IPS-18a (cell line): ENCODE results near the gene SPATS2.
A peak's percentile ranks its signal among the peaks of the same experiment; 100 is the strongest.

Experiments
- H3K27ac ChIP-seq: one replicate; pipeline ENCODE4 v1.5.1; 2013; ENCODE audit warnings: low read length
- H3K27me3 ChIP-seq: one replicate; pipeline ENCODE4 v1.6.1; 2013; ENCODE audit warnings: mild to moderate bottlenecking, low read length; ENCODE audit not compliant: control insufficient read depth, insufficient read depth
- H3K36me3 ChIP-seq: one replicate; pipeline ENCODE4 v1.6.1; 2013; ENCODE audit warnings: low read depth, low read length; ENCODE audit not compliant: control insufficient read depth
- H3K4me1 ChIP-seq: one replicate; pipeline ENCODE4 v1.6.1; 2013; ENCODE audit warnings: low read depth, low read length; ENCODE audit not compliant: control insufficient read depth
- H3K4me3 ChIP-seq: one replicate; pipeline ENCODE4 v1.5.1; 2013; ENCODE audit warnings: low read length
- H3K9ac ChIP-seq: one replicate; pipeline ENCODE4 v1.6.1; 2013; ENCODE audit warnings: mild to moderate bottlenecking, low read length, moderate library complexity
- H3K9me3 ChIP-seq: one replicate; pipeline ENCODE4 v1.6.1; 2013; ENCODE audit warnings: low read depth, low read length; ENCODE audit not compliant: control insufficient read depth

The SPATS2 gene

DNA sequence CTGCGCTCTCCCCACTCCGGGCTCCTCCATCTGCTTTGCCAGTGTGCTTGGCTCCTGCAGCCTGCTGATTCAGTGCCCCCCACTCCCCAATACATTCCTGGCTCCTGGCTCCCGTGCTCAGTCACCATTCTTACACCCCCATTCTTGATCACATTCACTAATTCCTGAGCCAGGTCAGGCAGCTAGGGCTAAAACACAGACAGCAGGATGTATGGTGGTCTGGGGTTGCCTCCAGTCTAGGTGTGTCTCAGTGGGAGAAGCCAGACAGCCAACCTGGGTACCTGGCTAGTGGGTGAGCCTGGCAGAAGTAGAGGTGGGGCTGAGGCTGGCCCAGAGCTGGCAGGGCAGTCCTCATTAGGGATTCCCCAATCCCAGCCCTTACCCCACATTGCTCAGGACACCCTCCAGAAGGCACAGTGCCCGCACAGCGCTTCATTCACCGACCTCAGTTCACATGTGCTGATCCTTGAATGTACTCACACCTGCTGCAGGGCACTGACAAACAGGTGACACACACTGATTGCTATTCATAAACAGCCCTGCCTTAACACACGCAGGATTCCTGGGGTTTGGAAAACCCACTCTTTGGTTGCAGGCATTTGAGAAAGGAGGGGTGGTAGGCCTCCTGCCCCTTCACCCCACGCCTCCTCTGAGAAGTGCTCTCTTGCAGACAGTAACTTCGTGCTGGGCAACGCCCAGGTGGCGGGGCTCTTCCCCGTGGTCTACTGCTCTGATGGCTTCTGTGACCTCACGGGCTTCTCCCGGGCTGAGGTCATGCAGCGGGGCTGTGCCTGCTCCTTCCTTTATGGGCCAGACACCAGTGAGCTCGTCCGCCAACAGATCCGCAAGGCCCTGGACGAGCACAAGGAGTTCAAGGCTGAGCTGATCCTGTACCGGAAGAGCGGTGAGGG lies 173.2 kb downstream of the SPATS2 start:
- peaks cover 99% of the 10 kb centered on the region for H3K27me3 ChIP-seq
- peaks cover 4% of the 10 kb centered on the region for H3K4me1 ChIP-seq
- H3K4me3 ChIP-seq, result no peak overlapping the region
- no peak overlapping the region for H3K9ac ChIP-seq
- no peak overlapping the region for H3K27ac ChIP-seq
- H3K9me3 ChIP-seq, result no peaks in the 10 kb centered on the region
- H3K36me3 ChIP-seq, result no peaks in the 10 kb centered on the region

DNA sequence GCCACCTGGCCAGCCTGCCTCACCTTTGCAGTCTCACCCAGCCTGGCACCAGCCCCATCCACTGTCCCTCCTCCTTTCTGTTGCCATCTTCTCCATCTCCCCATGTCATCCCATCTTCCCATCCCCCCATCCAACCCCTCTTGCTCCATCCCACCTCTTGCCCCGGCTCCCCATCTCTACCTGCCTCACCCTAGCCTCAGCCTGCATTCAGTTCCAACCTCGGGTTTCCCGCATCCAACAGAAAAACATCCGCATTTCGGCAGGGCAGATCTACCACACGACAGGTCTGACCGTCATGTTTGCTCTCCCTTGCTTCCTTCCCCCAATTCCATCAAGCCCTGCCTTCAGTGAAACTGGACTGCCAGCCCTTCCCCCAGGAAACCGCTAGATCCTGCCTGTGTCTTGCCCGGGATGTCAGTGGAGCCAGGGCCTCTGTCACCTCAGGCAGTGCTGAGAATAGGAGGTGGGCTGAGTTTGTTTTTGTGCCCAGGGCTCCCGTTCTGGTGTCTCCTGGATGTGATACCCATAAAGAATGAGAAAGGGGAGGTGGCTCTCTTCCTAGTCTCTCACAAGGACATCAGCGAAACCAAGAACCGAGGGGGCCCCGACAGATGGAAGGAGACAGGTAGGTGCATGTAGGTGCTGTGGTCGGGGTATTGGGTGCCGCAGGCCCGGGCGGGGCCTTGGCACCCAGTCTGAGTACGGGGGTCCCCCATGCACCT lies 174.0 kb downstream of the SPATS2 start:
- H3K4me1 ChIP-seq, result peaks cover 4% of the 10 kb centered on the region
- no peaks in the 10 kb centered on the region for H3K36me3 ChIP-seq
- H3K27me3 ChIP-seq, result peaks cover 100% of the 10 kb centered on the region
- no peaks in the 10 kb centered on the region for H3K9me3 ChIP-seq
- H3K9ac ChIP-seq, result no peak overlapping the region
- no peak overlapping the region for H3K4me3 ChIP-seq
- H3K27ac ChIP-seq, result no peak overlapping the region

DNA sequence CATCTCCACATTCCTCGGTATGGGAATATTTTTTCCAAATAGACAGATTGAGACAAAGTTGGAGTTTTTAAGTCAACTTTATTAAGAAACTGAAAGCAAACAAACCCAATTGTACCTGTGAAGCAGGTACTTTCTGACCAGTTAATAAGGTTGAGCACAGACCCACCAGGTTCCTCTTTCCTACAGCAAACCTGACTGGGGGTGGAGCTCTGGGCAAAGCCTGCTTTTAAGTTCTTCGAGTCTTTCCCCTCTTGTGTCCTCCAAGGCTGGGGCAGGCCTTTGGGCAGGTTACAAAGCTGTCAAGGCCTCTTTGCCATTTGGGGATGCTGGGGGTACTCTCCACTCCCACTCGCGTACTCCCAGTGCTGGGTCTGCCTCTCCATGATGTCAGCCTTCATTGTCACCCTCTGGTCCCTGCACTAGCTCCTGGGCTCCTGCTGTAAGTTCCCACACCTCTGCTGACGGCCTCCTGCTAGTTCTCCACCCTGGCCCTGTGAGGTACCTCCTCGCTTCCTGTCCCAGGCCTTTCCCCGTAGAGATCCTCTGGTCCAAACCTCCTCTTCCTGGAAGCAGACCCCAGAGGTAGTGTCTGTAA lies 174.7 kb downstream of the SPATS2 start:
- Histone ChIP-seq H3K27ac (no peak overlapping the region), H3K36me3 (no peaks in the 10 kb centered on the region), H3K9me3 (no peaks in the 10 kb centered on the region), H3K4me3 (no peak overlapping the region), H3K27me3 (peaks cover 100% of the 10 kb centered on the region), H3K9ac (no peak overlapping the region), H3K4me1 (peaks cover 4% of the 10 kb centered on the region)

DNA sequence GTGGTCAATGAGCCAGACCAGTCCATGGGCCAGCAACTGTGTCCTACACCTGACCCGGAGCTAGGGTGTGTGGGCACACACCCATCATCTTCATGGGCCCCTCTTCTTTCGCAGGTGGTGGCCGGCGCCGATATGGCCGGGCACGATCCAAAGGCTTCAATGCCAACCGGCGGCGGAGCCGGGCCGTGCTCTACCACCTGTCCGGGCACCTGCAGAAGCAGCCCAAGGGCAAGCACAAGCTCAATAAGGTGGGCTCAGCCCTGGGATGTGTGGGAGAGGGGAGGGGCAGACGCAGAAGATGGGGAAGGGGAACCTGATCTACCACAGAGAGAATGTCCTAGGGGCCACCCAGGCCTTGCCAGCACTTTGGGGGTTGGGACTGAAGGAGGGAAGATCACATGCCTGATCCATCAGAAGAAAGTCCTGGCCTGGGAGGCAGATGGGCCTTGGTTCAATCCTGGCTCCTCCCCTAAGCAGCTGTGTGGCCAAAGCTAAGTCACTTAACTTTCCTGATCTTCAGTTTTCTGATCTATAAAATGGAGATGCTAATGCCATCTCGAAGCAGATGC lies 175.4 kb downstream of the SPATS2 start:
- peaks cover 98% of the 10 kb centered on the region for H3K27me3 ChIP-seq
- H3K4me1 ChIP-seq, result peaks cover under 1% of the 10 kb centered on the region
- H3K9ac ChIP-seq, result no peak overlapping the region
- no peaks in the 10 kb centered on the region for H3K36me3 ChIP-seq
- H3K9me3 ChIP-seq, result no peaks in the 10 kb centered on the region
- H3K27ac ChIP-seq, result no peak overlapping the region
- H3K4me3 ChIP-seq, result no peak overlapping the region

DNA sequence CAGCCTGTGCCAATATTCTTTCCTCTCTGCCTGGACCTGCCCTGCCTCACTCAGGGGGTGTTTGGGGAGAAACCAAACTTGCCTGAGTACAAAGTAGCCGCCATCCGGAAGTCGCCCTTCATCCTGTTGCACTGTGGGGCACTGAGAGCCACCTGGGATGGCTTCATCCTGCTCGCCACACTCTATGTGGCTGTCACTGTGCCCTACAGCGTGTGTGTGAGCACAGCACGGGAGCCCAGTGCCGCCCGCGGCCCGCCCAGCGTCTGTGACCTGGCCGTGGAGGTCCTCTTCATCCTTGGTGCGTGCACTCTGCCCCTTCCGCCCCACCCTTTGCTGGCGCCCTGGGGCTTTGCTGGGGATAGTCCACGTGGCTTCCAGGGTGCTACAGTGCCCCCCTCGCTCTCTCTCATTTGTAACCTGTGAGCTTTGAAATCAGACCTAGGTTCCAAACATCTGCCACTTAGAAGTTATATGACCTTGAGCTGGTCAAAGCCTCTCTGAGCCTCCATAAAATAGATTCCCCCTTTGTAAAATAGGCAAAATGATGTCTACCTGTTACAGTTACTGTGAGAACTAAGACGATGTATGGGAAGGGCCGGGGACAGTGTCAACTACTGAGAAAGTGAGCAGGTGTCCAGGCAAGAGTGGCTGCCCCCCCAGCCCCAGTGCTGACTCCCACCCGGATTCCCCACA lies 176.1 kb downstream of the SPATS2 start:
- Histone ChIP-seq H3K9ac (no peak overlapping the region), H3K4me3 (peak overlapping the region; percentile 51), H3K27ac (no peak overlapping the region), H3K9me3 (no peaks in the 10 kb centered on the region), H3K4me1 (no peaks in the 10 kb centered on the region), H3K36me3 (no peaks in the 10 kb centered on the region), H3K27me3 (peaks cover 98% of the 10 kb centered on the region)

DNA sequence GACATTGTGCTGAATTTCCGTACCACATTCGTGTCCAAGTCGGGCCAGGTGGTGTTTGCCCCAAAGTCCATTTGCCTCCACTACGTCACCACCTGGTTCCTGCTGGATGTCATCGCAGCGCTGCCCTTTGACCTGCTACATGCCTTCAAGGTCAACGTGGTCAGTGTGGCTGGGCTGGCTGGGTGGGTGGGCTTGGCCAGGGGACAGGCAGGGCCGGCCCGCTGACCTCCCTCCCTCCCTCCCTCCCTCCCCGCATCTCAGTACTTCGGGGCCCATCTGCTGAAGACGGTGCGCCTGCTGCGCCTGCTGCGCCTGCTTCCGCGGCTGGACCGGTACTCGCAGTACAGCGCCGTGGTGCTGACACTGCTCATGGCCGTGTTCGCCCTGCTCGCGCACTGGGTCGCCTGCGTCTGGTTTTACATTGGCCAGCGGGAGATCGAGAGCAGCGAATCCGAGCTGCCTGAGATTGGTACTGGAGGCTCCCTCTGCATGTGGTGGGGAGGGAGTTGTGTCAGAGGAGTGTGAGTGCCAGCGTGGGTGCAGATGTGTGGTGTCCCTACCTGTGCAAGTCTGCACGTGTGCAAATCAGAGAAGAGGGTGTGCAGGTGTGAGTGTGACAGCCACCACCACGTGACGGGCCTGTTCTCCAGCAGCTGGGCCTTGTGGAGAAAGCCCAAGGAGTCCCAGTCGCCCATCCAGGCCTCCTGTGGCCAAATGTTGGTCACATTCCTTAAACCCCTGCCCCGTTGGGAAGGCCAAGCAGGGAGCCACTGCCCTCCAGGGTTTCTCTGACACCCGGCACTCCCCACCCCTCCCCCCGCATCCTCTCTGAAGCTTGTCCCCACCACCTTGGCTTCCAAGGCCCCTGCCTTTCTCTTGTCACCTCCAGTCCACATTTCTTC lies 176.9 kb downstream of the SPATS2 start:
- Histone ChIP-seq H3K27me3 (peaks cover 98% of the 10 kb centered on the region), H3K4me1 (no peaks in the 10 kb centered on the region)

DNA sequence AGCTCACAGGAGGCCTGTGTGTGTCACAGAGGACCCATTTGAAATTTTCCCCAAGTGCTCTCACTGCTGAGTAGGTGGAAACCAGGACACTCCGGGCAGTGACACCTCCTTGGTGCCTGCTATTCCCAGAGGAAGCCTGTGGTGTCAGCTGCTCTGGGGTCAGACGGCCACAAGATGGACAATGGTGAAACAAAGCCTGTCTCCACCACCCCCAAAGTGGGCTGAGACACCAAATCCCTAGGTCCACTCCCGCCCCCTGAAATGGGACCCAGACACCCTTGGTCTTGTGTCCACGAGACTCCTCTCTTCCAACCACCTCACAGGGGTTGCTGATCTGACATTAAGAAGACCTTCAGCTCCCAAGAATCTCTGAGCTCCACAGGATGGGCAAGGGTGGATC lies 178.6 kb downstream of the SPATS2 start:
- Histone ChIP-seq H3K9ac (no peak overlapping the region), H3K4me3 (no peak overlapping the region), H3K27ac (no peak overlapping the region), H3K4me1 (no peaks in the 10 kb centered on the region), H3K36me3 (no peaks in the 10 kb centered on the region), H3K9me3 (no peaks in the 10 kb centered on the region), H3K27me3 (peaks cover 88% of the 10 kb centered on the region)

More for the DNA sequence above, 176.9 kb downstream of the SPATS2 start:
- H3K36me3 ChIP-seq, result no peaks in the 10 kb centered on the region
- H3K9ac ChIP-seq, result no peak overlapping the region
- H3K27ac ChIP-seq, result no peak overlapping the region
- no peaks in the 10 kb centered on the region for H3K9me3 ChIP-seq
- peak overlapping the region; percentile 51 for H3K4me3 ChIP-seq

DNA sequence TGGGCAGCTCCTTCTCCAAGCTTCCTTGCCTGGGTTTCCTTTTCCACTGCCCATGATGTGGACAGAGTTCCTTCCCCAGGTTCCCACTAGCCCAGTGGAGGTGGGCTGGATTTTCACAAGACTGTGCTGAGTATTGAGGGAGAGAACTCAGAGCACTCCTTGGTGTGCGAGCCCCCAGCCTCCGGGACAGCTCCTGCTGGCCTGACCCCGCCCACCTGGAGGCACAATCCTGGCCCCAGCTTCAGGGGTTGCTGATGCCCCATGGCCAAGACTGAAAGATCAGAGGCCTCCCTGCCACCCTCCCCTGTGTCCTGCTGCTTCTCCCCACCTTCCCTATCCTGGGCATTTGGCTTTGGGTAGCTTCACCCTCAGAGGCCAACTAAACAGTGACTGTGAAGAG lies 179.2 kb downstream of the SPATS2 start:
- Histone ChIP-seq H3K4me3 (no peak overlapping the region), H3K27me3 (peaks cover 81% of the 10 kb centered on the region), H3K4me1 (no peaks in the 10 kb centered on the region), H3K36me3 (no peaks in the 10 kb centered on the region), H3K9ac (no peak overlapping the region), H3K27ac (no peak overlapping the region), H3K9me3 (no peaks in the 10 kb centered on the region)

DNA sequence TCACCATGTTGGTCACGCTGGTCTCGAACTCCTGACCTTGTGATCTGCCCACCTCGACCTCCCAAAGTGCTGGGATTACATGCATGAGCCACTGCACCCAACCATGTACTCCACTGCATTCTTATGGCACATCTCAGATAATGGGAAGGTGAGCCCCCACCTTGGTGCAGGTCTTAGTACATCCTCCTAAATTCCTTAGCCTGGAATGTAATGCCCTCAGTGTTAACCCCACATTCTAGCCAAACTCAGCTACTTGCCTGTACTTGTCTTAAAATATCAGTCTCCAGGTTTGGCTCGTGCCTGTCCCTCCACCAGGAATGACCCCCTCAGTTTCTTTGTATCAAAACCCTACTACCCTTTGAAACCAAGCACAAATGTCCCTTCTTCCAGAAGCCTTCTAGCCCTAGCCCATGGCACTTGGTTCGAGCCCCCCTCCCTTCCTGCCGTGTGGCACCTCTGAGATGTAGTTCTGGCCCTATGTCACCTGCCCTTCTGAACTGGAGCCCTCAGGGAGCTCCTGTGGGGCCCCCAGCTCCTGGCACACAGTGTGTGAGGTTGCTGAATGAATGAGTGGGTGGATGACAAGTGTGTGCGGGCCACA lies 179.9 kb downstream of the SPATS2 start:
- Histone ChIP-seq H3K9me3 (no peaks in the 10 kb centered on the region), H3K27ac (no peak overlapping the region), H3K27me3 (peaks cover 79% of the 10 kb centered on the region), H3K36me3 (no peaks in the 10 kb centered on the region), H3K4me3 (no peak overlapping the region), H3K4me1 (no peaks in the 10 kb centered on the region), H3K9ac (no peak overlapping the region)

DNA sequence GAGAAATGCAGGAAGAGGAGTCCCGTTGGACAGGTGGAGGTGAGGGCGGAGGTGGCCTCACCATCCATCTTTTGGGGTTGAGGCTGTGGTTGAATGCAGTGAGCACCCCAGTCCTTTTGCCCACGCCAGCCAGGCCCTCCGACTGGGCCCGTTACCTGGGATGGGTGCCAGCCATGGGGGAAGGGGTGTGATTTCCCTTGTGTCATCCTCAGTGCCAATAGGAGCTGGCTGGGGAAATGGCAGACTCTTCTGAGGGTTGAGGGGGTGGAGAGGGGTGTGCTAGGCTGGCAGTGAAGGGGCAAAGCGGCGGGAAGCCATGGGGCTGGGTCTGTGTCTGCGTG lies 181.2 kb downstream of the SPATS2 start:
- Histone ChIP-seq H3K36me3 (no peaks in the 10 kb centered on the region), H3K27ac (no peak overlapping the region), H3K9ac (no peak overlapping the region), H3K4me3 (peak overlapping the region; percentile 28), H3K9me3 (no peaks in the 10 kb centered on the region), H3K4me1 (no peaks in the 10 kb centered on the region), H3K27me3 (peaks cover 67% of the 10 kb centered on the region)
